Suppressor macrophage (primary cell): ENCODE results near the gene STARD10.

Experiments
- DNase-seq, 4 experiments: peaks; one replicate each; pipeline ENCODE4 v3.0.0-alpha.2; 2020 to 2022

STARD10 gene

DNA sequence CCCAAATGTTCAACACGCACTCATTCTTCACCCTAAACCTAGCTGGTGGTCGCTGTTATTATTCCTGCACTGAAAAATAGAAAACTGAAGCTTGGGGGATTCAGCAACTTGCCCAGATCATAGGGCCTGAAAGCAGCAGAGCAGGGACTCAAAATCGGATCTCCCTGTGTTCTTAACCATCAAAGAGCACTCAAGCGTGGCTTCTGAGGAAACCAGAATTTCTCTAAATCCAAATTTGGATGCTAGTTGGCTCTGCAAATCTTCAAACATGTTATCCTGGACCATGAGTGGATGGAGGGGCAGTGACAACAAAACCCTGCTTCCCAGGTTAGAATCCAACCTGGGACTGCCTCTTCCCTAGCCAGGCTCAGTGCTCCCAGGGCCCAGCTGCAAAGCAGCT lies 30.0 kb downstream of the STARD10 start:
- DNase-seq: no peak

GRCh38 chr11:72762641-72763304 lies 31.1 kb downstream of the STARD10 start:
- DNase-seq: peak; percentile 55 to 72 (median 68)

GRCh38 chr11:72760539-72761405 lies 33.1 kb downstream of the STARD10 start:
- peak; percentile 45 to 75 (median 64) for DNase-seq

GRCh38 chr11:72759468-72759985 lies 34.3 kb downstream of the STARD10 start:
- DNase-seq: peak in 1 of 4 experiments; percentile 26

- DNase-seq: peak; percentile 68 to 94 (median 88)
These were observed 35.0 kb downstream of the STARD10 start for GRCh38 chr11:72758690-72759389.

- DNase-seq: peak in 2 of 4 experiments; percentile 33 to 54
These were observed 35.5 kb downstream of the STARD10 start for GRCh38 chr11:72758304-72758689.

DNA sequence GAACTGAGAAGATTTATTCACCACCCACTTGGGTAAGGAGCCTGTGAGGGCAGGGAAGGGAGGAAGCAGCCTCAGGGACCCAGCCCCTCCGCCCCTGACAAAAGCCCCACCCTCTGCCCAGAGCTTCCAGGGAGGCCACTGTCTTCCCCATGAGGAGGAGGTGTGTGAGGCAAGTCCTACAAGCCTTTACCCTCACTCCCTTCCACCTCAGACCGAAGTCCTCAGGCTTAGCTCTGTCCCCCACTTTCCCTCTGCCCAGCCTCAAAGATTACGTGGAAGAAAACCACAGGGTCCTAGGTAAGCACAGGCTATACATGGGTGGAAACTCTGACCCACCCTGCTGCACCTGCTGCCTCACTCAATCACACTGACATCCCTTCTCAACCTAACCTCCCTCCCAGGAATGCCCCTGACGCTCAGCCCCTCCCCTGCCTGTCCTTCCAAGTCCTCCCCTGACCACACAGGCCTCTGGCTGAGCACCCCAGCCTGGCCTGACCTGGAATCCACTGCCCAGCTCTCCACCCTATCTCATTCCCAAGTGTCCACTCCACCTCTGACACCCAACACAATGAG lies 38.0 kb downstream of the STARD10 start:
- peak in 1 of 4 experiments; percentile 39 for DNase-seq

GRCh38 chr11:72754544-72755155 lies 39.2 kb downstream of the STARD10 start:
- no peak for DNase-seq

DNA sequence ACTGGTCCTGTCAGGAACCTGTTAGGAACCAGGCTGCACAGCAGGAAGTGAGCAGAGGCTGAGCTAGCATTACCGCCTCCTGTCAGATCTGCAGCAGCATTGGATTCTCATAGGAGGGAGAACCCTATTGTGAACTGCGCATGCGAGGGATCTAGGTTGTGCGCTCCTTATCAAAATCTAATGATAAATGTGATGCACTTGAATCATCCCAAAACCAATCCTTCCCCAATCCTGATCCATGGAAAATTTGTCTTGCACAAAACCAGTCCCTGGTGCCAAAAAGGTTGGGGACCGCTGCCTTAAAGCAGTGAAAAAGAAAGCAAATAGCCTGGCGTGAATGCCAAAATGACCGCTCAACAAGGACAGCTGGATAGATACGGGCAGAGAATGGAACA lies 39.7 kb downstream of the STARD10 start:
- DNase-seq: no peak

GRCh38 chr11:72753341-72754148 lies 40.3 kb downstream of the STARD10 start:
- DNase-seq: peak in 3 of 4 experiments; percentile 48 to 63 (median 58)

DNA sequence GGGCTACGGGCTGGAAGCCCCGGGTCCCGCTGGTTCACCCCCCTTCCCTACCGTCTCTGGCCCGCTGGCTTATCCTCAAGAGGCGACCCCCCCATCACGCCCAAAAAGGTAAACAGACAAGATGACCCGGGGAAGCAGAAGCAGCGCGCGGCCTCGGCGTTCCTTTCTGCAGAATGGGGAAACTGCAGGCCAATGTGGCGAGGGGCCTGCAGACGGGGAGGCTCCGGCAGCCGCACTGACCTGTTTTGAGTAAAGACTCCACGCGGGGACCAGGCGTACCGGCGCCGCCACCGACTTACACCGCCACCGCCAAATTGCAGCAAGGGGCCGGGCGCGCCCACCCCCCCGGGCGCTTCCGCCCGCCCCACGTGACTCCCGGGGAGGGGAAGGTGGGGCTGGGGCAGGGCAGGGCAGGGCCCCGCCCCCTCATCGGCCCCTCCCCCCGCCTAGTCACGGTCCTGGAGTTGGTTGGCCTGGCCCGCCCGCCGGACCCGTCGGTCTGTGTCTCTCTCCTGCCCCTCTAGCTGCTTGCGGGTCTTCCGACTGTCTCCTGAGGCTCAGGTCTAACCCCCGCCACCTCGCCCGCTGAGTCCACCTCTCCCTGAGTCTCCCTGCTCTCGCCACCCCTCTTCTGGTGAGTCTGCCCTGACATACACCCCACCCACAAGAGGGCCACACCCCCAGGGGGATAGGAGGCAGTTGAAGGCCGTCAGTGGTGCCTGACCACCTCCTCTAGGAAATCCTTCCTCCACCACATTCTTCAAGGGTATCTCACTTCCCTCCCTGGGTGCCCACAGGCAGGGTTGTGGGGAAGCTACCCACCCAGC lies 41.5 kb downstream of the STARD10 start, which contains the start of gene ARAP1:
Gene ARAP1 (minus strand): TSS at position 321 of the 827 bp plus-strand sequence. CDS start 25,280 bp downstream, outside the sequence.
- DNase-seq: peak; percentile 79 to 91 (median 86)

DNA sequence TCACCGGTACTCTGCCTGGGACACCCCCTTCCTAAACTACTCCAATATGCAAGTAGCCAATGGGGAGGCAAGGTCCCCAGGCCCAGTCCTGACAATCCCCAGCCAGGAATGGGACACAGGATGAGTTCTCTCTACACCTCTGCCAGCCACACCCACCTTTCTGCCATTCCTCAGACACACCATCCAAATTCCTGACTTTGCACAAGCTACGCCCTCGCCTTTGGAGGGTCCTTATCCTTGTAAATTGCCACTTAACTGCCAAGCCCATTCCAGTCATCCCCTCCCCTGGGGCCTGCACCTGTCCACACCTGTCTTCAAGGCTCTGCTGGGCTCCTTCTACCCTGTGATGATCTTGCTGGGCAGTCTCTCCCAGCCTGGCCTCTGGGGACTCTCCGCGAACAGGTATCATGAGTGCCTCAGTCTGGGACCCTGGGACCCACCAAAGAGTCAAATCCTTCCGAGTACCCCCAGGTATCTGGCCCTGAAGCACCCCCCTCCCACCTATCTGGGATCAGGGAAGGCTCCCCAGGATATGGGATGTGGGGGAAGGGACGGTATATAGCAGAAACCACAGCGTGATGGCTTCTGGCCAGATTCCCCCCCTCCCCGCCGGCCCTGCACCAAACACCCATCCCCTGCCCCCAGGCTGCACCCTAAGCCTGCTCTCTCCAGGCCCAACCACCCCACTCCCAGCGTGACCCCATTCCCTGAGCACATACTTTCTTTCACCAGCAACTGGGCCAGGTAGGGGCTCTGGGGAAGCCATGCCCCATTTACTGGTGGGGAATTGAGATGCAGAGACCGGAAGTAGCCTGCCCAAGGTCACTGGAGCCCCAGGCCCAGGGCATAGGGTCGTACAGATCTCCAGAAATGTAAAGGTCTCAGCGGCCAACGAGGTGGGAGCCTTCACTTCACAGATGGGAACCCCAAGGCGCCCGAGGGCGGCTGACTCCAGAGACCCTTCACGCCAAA lies 42.4 kb downstream of the STARD10 start:
- DNase-seq: no peak

DNA sequence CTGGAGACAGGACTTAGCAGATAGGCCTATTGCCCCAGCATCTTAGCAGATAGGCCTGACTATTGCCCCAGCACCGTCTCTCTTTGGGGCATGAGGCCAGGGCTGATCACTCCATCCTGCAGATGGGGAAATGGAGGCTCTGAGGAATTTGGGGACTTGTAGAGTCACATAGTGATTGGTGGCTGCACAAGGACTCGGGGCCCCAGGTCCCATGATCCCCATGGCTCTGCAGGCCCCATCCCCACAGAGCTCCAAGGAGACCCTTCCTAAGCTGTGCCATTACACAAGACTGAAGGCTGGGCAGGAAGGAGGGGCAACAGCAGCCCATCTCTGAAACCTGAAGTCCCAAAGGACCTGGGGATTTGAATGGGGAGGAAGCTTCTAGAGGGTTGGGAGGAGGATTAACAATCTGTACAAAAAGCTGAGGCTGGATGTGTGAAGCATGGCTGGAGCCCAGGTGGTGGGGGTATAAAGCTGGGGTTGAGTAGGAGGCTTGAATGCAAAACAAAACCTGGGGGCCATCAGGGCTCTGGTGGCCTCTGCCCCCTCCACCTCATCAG lies 43.2 kb downstream of the STARD10 start:
- DNase-seq: no peak

DNA sequence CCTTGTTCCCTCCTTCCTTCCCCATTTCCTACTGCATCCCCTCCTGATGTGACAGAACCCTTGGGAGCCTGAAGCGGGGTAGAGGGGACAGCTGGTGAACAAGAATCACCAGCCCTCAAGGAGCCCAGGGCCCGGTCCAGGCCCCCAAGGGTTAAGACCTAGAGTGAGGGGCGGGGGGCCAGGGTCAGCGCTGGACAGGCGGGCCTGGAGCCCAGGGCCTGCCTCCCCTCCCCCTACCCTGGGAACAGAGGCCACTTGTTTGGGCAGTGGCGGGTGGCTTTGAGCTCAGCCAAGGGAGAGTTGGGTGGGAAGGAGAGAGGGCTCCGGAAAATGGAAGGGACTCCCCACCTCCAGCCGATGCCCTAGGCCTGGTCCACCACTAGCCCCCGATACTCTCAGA lies 43.8 kb downstream of the STARD10 start:
- DNase-seq: no peak

- no peak for DNase-seq
These were observed 46.5 kb downstream of the STARD10 start for GRCh38 chr11:72747289-72747855.

DNA sequence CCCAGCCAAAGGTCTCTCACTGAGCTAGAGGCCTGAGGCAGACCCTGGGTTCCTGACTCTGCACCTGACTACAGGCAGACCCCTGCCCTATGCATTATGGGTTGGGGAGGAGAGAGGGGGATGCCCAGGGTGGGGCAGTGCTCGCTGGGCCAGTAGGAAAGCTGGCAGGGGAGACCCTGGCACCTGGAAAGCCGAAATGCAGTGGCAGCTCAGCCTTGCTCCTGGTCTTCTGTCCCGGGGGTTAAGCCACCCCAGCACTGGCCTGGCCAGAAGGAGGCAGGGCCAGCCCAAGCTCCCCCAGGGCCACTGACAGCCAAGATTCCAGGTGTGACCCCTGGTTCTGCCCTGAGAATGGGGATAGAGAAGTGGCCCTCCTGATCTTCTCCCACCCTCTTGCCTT lies 47.0 kb downstream of the STARD10 start:
- DNase-seq: no peak

- no peak for DNase-seq
These were observed 47.8 kb downstream of the STARD10 start for GRCh38 chr11:72745925-72746550.

- no peak for DNase-seq
These were observed 48.3 kb downstream of the STARD10 start for GRCh38 chr11:72745511-72745910.
